ENCODE measurements around the gene GUK1. TPM values are rescaled to one million over a fixed set of nuclear protein-coding genes. Genes with fewer than 3 reads are reported as not detected.
"Not testable (repeated sequence)": the region's sequence is repeated elsewhere in the genome, so short reads cannot be mapped to it uniquely, and the experiment has no call there.

The GUK1 gene
- total RNA-seq, 1 donor from 2014 or later = 718 TPM

- peak; percentile 76 to 88 for DNase-seq (ENCODE audit: low read depth in 2 of 2)
Observed at GRCh38 chr1:228162286-228163006, 22.4 kb downstream of the GUK1 start.

- peak; percentile 75 to 89 for DNase-seq (ENCODE audit: low read depth in 2 of 2)
Observed at GRCh38 chr1:228163007-228163753, 23.1 kb downstream of the GUK1 start.

DNA sequence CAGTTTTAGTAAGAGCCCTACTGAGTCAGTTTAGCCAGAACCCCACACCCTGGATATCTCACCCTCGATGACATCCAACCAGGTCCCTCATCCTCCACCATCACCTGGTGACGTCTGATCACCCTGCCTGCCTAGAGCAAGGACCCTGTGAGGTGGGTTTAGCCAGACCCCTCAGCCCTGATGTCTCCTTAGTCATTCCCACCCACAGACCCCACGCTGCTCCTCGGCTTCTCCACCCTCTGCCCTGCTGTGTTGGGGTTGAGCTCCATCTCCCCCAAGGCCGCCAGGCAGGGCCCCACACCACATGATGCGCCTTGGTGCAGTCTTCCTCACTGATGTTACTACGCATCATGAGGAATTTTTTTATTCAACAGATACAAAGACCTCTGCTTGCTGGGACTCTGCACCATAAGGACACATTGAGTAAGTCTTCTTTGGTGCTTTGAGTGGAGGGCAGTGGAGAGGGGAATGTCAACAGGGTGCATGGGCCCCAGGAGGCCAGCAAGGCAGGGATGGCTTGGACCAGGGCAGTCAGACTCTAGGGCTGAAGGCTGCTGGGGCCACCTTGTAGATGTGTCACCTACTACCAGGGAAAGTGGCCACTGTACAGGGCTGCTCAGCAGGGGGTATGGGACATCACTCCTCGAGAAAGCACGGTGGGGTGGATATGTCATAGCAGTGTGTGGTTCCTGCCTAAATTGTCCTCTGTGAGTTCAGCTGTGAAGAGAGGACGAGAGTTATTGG is 23.9 kb downstream of the GUK1 start:
- no peak for DNase-seq (ENCODE audit: low read depth in 2 of 2)

DNA sequence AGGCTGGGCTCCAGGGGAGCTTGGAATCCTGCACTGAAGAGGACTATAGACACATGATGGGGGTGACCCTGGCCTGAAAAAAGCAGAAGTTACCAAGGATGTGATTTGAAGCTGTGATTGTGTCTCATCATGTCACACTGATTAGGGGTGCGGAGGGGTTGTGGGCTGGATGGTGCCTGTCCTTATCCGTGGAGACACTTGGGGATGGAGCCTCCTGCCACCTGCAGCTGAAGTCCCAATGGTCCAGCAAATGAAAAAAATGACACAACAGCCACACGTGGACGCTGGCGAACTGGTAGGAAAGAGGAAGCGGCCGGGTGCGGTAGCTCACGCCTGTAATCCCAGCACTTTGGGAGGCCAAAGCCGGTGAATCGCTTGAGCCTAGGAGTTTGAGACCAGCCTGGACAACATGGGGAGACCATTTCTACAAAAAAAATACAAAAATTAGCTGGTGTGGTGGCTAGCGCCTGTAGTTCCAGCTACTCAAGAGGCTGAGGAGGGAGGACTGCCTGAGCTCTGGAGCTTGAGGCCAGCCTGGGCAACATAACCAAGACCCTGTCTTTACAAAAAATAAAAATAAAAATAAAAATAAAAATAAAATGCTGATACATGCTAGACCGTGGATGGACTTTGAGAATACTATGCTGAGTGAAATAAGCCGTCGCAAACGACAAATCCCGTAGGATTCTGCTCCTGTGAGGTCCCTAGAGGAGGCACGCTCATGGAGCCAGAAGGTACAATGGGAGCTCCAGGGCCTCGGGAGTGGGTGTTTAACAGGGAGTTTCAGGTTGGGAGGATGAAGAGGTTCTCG is 24.7 kb downstream of the GUK1 start:
- DNase-seq (ENCODE audit: low read depth in 2 of 2) = no peak

DNA sequence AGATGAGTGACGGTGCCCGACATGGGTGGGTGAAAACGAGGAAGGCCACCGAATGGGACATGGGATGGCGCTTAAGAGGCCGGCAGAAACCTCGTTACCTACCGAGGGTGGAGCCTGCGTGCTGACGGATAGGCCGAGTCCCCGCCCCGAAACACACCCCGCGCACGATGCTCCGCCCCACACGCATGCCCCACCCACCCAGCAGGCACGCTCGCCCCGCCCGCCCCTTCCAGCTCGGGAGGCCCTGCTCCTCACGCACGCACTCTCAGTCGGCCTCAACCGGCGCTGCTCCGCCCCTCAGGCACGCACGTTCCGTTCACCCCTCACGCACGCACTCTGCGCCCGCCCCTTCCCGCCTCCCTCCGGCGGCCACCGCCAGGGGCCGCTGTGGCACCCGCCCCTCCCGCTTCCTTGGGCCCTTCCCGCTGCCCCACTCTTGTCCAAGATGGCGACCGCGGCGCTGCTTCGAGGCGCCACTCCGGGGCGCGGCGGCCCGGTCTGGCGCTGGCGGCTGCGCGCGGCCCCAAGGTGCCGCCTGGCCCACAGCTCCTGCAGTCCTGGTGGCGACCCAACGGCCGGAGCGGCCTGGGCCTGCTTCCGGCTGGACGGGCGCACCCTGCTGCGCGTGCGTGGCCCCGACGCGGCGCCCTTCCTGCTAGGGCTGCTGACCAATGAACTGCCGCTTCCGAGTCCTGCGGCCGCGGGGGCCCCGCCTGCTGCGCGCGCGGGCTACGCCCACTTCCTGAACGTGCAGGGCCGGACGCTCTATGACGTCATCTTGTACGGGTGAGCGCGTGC is 25.5 kb downstream of the GUK1 start, which contains the start of gene IBA57:
Gene IBA57 (plus strand): TSS at position 433 of the 798 bp plus-strand sequence. CDS start 13 bp downstream, at position 446.
- DNase-seq (ENCODE audit: low read depth in 2 of 2) = peak; percentile 96 to 99

DNA sequence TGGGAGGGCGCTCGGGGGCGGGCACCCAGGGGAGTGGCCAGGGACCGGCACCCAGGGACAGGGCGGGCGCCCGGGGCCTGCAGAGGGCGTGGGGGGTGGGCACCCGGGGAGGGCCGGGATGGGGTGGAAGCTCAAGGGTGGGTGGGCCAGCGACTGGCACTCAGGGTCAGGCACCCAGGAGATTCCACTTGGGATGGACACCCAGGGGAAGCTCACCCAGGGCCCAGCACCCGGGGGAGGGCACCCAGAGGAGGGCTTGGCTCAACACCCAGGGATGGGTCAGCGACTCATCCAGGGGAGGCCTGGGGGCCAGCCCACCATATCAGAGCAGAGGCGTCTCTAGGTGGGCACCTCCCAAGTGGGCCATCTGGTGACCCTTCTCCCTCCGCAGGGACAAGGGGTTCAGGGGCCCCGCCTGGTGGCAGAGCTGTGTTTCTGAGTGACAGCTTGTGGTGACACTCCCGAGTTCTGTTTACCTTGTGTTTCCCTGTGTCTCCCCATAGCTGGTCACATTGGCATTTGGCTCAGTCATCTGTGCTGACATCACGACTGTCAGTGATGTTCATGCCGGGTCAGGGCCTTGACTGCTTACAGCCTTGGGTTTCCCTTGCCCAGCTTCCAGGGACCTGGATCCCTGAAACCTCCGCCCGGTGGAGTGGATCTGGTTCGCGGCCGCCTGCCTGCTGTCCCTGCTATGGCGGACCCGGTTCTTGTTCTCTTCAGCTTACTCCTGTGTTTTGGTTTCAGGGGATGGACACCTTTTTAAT is 26.3 kb downstream of the GUK1 start:
- peak; percentile 64 to 88 for DNase-seq (ENCODE audit: low read depth in 2 of 2)

DNA sequence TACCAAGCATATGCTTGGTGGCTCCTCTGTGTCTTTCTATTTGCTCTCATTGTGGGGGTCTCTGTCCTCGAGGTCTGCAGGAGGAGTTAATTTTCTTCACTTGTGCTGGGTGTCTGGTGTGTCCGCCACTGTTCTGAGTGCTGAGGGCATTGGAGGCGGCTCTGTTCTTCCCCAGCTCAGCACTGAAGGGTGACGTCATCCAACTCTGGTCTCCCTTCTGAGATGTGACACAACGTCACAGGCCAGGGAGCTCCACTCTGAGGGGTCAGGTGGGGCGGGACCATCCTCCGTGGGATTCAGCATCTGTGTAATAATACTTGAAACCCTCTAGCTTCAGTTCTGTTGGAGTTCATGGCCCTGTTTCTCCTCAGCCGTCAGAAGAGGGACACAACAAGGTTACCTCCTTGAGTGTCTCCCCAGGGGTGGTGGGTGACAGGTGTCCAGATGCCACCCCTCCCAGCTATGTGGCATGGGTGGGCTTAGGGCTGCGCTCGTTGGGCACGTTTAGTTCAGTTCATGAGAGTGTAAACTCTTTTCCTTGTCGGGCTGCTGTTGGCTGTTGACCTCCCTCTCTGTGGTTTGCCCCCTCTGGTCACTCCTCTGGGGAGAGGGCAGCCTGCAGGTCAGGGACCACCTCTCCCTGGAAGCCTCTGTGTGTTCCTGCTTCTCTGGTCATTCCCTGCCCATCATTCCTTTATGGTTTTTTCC is 28.6 kb downstream of the GUK1 start:
- DNase-seq (ENCODE audit: low read depth in 2 of 2) = no peak

DNA sequence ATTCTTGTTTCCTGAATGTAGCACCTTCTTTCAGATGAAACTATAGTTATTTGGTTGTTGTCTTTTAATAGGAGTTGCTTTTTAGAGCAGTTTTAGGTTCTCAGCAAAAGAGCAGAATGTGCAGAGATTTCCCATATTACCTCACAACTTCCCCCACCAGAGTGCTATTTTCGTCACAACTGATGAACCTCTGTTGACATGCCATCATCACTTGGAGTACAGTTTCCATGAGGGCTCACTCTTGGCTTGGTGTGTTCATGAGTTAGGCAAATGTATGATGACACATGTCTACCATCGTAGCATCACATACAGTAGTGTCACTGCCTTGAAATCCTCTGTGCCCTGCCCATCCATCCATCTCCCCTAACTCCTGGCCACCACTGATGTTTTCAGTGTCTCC is 29.3 kb downstream of the GUK1 start:
- no peak for DNase-seq (ENCODE audit: low read depth in 2 of 2)

DNA sequence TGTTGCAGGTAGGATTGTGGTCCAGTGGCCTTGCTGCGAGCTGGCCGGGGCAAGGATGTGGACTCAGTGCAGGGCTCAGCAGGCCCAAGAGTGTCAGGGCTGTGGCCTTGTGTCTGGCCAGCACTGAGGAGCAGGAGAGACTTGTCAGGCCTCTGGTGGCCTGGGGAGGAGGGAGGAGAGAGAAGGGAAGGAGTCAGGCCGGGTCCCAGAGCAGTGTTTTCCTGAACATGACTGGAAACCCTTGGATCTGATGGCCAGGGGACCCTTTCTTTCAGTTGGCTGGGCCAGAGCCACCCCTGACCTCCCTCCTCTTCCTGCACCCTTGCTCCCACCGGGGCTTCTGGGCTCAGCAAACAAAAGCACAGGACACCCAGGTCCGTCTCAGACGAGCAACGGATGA is 30.6 kb downstream of the GUK1 start:
- no peak for DNase-seq (ENCODE audit: low read depth in 2 of 2)

- no peak for DNase-seq (ENCODE audit: low read depth in 2 of 2)
Observed at GRCh38 chr1:228171221-228171891, 31.3 kb downstream of the GUK1 start.

- DNase-seq (ENCODE audit: low read depth in 2 of 2) = no peak
Observed at GRCh38 chr1:228172591-228173527, 32.8 kb downstream of the GUK1 start.

DNA sequence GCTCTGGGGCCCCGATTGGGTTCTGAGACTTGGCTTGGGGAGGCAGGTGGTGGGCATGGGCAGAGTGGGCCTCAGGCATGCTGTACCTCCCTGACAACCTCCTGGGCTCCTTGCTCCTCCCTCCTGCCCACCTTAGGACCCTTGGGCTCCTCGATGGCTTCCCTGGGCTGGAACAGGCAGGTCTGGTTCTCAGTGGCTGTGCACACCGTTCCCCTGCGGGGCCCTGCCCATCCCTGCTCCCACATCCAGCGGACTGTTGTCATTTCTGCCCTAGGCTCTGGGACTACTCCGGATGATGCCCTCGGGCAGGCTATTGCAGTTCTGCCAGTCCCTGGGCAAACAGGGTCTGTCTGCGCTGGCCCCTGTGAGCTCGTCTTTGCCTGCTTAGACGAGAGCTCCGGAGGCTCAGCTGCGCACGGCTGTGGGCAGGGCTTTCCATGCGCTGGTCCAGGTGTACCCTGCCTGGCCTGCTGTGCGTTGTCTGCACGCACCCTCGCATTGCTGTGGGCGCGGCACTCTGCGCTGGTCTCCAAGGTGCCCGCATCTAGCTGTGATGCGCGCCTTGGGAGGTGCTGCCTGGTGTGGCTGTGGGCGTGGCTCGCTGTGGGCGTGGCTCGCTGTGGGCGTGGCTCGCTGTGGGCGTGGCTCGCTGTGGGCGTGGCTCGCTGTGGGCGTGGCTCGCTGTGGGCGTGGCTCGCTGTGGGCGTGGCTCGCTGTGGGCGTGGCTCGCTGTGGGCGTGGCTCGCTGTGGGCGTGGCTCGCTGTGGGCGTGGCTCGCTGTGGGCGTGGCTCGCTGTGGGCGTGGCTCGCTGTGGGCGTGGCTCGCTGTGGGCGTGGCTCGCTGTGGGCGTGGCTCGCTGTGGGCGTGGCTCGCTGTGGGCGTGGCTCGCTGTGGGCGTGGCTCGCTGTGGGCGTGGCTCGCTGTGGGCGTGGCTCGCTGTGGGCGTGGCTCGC is 33.7 kb downstream of the GUK1 start:
- not testable (repeated sequence) for DNase-seq (ENCODE audit: low read depth in 2 of 2)

DNA sequence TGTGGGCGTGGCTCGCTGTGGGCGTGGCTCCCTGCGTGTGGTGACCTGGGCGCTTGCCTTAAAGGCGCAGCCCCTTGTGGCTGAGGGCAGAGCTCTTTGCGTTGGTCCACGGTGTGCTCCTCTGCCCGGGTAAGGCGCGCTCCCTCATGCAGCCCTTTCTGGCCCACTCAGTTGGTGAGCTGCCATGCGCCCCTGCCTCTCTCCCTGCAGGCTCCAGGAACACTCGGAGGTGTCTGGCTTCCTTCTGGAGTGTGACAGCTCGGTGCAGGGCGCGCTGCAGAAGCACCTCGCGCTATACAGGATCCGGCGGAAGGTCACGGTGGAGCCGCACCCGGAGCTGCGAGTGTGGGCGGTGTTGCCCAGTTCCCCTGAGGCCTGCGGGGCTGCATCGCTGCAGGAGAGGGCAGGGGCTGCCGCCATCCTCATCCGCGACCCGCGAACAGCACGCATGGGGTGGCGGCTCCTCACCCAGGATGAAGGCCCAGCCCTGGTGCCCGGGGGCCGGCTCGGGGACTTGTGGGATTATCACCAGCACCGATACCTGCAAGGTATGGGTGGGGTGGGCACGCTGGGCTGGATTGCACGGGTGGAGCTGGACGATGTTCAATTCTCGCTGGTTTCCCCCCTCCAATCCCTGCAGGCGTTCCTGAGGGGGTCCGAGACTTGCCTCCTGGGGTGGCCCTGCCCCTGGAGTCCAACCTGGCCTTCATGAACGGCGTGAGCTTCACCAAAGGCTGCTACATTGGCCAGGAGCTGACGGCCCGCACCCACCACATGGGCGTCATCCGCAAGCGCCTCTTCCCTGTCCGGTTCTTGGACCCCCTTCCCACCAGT is 34.6 kb downstream of the GUK1 start:
- no peak for DNase-seq (ENCODE audit: low read depth in 2 of 2)

DNA sequence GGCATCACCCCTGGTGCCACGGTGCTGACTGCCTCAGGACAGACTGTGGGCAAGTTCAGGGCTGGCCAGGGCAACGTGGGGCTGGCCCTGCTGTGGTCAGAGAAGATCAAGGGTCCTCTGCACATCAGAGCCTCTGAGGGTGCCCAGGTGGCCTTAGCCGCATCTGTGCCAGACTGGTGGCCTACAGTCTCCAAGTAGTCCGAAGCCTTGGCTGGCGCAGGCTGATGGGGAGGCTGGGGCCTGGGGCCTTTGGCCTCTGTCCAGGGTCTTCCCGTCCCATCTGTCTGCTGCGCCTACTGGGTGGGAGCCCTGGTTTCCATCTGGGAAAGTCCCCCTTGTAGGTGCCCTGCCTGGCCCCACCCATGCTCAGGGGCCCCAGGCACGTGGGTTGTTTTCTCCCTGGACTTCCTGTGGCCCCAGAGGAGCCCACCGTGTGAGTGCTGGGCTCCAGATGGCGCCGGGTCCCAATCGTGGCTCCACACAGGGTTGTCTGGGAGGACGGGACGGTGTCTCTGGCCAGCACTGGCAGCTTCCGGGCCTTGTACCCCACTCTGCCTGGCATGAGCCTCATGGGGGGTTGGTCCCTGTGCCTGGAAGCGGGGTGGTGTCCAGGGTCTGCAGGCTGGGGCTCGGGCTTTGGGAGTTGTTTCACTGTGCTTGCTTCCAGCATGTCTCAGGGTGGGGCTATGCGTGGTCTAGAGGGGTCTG is 35.4 kb downstream of the GUK1 start:
- no peak for DNase-seq (ENCODE audit: low read depth in 2 of 2)

GRCh38 chr1:228176024-228176395 is 35.9 kb downstream of the GUK1 start:
- DNase-seq (ENCODE audit: low read depth in 2 of 2) = no peak

Data from dermis microvascular lymphatic vessel endothelial cell (primary cell).